ENCODE data around the gene UAP1L1. TPM values are rescaled to one million over a fixed set of nuclear protein-coding genes. Genes with fewer than 3 reads are reported as not detected.

UAP1L1 gene
- total and polyA plus RNA-seq, 9 of the 15 experiments (the other 6 are each of a cell fraction or from before 2014, with no cell fraction given): 0.20 to 8.6 (median 3.7) TPM

DNA sequence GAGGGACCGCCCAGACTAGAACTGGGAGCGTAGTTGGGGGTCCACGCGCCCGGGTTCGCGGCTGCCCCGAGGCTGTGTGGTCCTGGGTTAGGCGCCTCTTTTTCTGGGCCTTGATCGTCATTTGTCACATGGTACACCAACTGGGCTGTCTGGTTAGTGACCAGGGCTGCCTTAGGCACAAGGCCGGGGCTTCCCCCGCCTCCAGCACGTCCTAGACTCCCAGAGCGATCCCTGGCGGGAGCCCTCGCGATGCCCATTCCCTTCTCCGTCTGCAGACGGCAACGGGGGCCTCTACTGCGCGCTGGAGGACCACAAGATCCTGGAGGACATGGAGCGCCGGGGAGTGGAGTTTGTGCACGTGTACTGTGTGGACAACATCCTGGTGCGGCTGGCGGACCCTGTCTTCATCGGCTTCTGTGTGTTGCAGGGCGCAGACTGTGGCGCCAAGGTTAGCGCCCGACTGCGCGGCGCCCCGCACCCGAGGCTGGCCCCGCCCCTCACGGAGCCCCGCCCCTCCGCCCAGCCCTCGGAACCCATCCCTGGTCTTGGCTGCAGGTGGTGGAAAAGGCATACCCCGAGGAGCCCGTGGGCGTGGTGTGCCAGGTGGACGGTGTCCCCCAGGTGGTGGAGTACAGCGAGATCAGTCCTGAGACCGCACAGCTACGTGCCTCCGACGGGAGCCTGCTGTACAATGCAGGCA, 1.5 kb downstream of the UAP1L1 start:
- intact Hi-C loops (cut with micrococcal nuclease) (no loop called here), in situ Hi-C loops (cut with MboI) (no loop called here)
- Histone ChIP-seq H3K4me2 (ENCODE audit: insufficient read depth, low read length) (no peak overlapping the region), H3K4me1 (replicated peaks in 1 of 2; ENCODE audit: control insufficient read depth in 2 of 2, insufficient read depth in 2 of 2, low read length in 2 of 2) (peaks cover 21 to 75% of the 10 kb centered on the region in 2 experiments), H2AFZ (ENCODE audit: low read depth, low read length) (no peak overlapping the region), H4K20me1 (replicated peaks; ENCODE audit: control insufficient read depth, insufficient read depth, low read length) (no peaks in the 10 kb centered on the region), H3K79me2 (ENCODE audit: control insufficient read depth, insufficient read depth, low read length) (no peaks in the 10 kb centered on the region; the same call in 2 of the 3 replicates), H3K36me3 (ENCODE audit: control insufficient read depth, insufficient read depth, low read length) (peaks cover 10% of the 10 kb centered on the region; the same call in 1 of the 3 replicates), H3K27me3 (ENCODE audit: control insufficient read depth in 2 of 2, insufficient read depth in 2 of 2, low read length in 2 of 2) (no peaks in the 10 kb centered on the region), H3K4me3 (no peak overlapping the region), H3K9me1 (ENCODE audit: control insufficient read depth, insufficient read depth, low read length) (no peaks in the 10 kb centered on the region), H3K27ac (ENCODE audit: extremely low read depth, low read depth, low read length) (no peak overlapping the region), H3K9me3 (replicated peaks; ENCODE audit: control insufficient read depth, insufficient read depth, low read depth, low read length) (no peaks in the 10 kb centered on the region), H3K9ac (ENCODE audit: insufficient read depth in 1 of 2, low read depth in 2 of 2, low read length in 2 of 2) (peak overlapping the region in 1 of 2 experiments; percentile 37; a peak in 1 of 4 replicates)
- ChIA-PET CTCF (ENCODE audit: low intra/inter-chr PET ratio) (no interaction called here), POLR2A (interaction anchor here (0.6 to 1.0 kb wide), 2 partner anchors 9 to 50 kb away, joined by 3 read pairs; partner anchors contain the start of gene SAPCD2)
- 73% methylated on average over 34 of the region's 51 CpGs for WGBS (ENCODE audit: insufficient coverage, low coverage, missing lambda C conversion rate)
- ATAC-seq (no peak), FAIRE-seq (no peak), DNase-seq (ENCODE audit: extremely low read depth in 1 of 4, low spot score in 3 of 4) (no peak)
- BruUV-seq (replicated peaks): no TSS peak
- TF ChIP-seq ZNF644 (tag; IDR thresholded peaks at IDR 0.05; ENCODE audit: low read depth): no peak
- no peak; the same call in 1 of the 2 replicates for TF ChIP-seq RBFOX2 (IDR thresholded peaks at IDR 0.05; ENCODE audit: low read depth, low read length)
- TF ChIP-seq POLR2G (IDR thresholded peaks at IDR 0.05; ENCODE audit: low read depth, low read length): 0 out of 2 replicates have a peak, but pooled peaks have one; percentile 15
- no peak for TF ChIP-seq SMARCA5 (IDR thresholded peaks at IDR 0.05)
- no peak for TF ChIP-seq POLR2A (conservative IDR thresholded peaks at IDR 0.05)
- TF ChIP-seq, protein P1, sequence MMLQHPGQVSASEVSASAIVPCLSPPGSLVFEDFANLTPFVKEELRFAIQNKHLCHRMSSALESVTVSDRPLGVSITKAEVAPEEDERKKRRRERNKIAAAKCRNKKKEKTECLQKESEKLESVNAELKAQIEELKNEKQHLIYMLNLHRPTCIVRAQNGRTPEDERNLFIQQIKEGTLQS (IDR thresholded peaks at IDR 0.05): peak; percentile 25; the same call in 1 of the 2 replicates
- TF ChIP-seq, protein P1 (CRISPR knock-in tag; conservative IDR thresholded peaks at IDR 0.05): no peak
- no peak for TF ChIP-seq SAFB (IDR thresholded peaks at IDR 0.05; ENCODE audit: borderline replicate concordance, low read depth, low read length)
- TF ChIP-seq, protein P2, sequence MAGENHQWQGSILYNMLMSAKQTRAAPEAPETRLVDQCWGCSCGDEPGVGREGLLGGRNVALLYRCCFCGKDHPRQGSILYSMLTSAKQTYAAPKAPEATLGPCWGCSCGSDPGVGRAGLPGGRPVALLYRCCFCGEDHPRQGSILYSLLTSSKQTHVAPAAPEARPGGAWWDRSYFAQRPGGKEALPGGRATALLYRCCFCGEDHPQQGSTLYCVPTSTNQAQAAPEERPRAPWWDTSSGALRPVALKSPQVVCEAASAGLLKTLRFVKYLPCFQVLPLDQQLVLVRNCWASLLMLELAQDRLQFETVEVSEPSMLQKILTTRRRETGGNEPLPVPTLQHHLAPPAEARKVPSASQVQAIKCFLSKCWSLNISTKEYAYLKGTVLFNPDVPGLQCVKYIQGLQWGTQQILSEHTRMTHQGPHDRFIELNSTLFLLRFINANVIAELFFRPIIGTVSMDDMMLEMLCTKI (IDR thresholded peaks at IDR 0.05; ENCODE audit: partially characterized antibody): no peak
- TF ChIP-seq, protein P3, sequence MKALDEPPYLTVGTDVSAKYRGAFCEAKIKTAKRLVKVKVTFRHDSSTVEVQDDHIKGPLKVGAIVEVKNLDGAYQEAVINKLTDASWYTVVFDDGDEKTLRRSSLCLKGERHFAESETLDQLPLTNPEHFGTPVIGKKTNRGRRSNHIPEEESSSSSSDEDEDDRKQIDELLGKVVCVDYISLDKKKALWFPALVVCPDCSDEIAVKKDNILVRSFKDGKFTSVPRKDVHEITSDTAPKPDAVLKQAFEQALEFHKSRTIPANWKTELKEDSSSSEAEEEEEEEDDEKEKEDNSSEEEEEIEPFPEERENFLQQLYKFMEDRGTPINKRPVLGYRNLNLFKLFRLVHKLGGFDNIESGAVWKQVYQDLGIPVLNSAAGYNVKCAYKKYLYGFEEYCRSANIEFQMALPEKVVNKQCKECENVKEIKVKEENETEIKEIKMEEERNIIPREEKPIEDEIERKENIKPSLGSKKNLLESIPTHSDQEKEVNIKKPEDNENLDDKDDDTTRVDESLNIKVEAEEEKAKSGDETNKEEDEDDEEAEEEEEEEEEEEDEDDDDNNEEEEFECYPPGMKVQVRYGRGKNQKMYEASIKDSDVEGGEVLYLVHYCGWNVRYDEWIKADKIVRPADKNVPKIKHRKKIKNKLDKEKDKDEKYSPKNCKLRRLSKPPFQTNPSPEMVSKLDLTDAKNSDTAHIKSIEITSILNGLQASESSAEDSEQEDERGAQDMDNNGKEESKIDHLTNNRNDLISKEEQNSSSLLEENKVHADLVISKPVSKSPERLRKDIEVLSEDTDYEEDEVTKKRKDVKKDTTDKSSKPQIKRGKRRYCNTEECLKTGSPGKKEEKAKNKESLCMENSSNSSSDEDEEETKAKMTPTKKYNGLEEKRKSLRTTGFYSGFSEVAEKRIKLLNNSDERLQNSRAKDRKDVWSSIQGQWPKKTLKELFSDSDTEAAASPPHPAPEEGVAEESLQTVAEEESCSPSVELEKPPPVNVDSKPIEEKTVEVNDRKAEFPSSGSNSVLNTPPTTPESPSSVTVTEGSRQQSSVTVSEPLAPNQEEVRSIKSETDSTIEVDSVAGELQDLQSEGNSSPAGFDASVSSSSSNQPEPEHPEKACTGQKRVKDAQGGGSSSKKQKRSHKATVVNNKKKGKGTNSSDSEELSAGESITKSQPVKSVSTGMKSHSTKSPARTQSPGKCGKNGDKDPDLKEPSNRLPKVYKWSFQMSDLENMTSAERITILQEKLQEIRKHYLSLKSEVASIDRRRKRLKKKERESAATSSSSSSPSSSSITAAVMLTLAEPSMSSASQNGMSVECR (CRISPR knock-in tag; IDR thresholded peaks at IDR 0.05): no peak
- TF ChIP-seq, protein P4, sequence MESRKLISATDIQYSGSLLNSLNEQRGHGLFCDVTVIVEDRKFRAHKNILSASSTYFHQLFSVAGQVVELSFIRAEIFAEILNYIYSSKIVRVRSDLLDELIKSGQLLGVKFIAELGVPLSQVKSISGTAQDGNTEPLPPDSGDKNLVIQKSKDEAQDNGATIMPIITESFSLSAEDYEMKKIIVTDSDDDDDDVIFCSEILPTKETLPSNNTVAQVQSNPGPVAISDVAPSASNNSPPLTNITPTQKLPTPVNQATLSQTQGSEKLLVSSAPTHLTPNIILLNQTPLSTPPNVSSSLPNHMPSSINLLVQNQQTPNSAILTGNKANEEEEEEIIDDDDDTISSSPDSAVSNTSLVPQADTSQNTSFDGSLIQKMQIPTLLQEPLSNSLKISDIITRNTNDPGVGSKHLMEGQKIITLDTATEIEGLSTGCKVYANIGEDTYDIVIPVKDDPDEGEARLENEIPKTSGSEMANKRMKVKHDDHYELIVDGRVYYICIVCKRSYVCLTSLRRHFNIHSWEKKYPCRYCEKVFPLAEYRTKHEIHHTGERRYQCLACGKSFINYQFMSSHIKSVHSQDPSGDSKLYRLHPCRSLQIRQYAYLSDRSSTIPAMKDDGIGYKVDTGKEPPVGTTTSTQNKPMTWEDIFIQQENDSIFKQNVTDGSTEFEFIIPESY (CRISPR knock-in tag; IDR thresholded peaks at IDR 0.05): peak; percentile 93
- TF ChIP-seq HDGF (IDR thresholded peaks at IDR 0.05): no peak

All from K562 (cell line).